RPMI8226 (cell line): ENCODE data around the gene GARRE1.

Experiments used
- DNase-seq: peaks from one replicate; pipeline ENCODE4 v3.0.0-alpha.2; 2015

The GARRE1 gene

GRCh38 chr19:34295103-34295502, 40.7 kb downstream of the GARRE1 start:
- DNase-seq = no peak

DNA sequence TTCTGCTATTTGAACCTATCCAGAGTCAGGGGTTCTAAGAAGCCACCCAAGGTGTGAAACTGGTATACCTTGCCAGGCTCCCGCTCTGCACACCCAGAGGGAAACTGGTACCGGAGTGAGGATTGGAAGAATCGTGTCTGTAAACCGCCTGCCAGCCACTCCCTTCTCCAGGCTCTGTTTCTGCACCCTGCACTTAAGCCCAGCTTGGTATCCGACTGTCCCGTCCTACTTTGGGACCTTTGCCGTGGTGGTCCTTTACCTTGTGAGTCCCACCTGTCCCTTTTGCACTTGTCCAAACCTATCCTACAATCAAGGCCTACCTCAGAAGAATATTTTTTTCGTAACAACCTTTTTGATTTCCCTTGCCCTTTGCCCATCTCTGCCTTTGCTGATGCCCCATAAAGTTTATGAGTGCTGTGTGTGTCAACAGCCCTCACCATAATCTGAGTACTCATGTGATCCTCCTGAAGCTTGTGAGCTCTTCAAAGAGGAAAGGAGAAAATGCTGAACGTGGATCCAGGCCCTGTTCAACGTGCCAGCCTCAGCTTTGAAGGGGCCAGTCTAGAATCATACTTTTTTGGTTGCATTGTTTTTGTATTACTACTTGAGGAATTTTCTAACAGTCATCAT, 44.7 kb downstream of the GARRE1 start:
- no peak for DNase-seq

DNA sequence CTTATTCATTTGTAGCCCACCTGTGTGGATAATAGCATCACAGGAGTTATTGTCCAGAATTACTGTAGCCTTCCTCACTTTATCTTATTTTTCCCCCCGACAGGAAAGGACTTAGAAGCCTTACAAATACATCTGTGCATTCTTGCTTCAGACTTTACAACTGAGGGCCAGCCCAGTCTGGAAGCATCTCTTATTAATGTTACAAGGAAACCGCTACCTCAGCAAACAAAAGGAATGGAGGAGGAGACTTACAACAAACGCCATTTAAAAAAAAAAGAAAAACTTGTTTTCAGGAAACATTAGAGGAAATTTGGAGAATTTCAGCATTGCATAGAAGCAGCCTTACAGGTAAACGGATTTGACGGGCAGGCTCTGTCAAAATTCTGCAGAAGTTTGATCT, 45.2 kb downstream of the GARRE1 start:
- no peak for DNase-seq

GRCh38 chr19:34300380-34300779, 46.0 kb downstream of the GARRE1 start:
- no peak for DNase-seq

GRCh38 chr19:34300962-34301361, 46.6 kb downstream of the GARRE1 start:
- no peak for DNase-seq
